HG02870 (cell line): ENCODE data around the gene XRN1.
"Not testable (repeated sequence)": the region's sequence is repeated elsewhere in the genome, so short reads cannot be mapped to it uniquely, and the experiment has no call there.

ENCODE experiments used
- ATAC-seq: cut with Tn5 transposase; IDR thresholded peaks from one replicate; pipeline ENCODE4 v1.9.1; 2021; ENCODE audit warnings: mild to moderate bottlenecking, moderate library complexity; ENCODE audit not compliant: unreplicated experiment

Gene XRN1, protein sequence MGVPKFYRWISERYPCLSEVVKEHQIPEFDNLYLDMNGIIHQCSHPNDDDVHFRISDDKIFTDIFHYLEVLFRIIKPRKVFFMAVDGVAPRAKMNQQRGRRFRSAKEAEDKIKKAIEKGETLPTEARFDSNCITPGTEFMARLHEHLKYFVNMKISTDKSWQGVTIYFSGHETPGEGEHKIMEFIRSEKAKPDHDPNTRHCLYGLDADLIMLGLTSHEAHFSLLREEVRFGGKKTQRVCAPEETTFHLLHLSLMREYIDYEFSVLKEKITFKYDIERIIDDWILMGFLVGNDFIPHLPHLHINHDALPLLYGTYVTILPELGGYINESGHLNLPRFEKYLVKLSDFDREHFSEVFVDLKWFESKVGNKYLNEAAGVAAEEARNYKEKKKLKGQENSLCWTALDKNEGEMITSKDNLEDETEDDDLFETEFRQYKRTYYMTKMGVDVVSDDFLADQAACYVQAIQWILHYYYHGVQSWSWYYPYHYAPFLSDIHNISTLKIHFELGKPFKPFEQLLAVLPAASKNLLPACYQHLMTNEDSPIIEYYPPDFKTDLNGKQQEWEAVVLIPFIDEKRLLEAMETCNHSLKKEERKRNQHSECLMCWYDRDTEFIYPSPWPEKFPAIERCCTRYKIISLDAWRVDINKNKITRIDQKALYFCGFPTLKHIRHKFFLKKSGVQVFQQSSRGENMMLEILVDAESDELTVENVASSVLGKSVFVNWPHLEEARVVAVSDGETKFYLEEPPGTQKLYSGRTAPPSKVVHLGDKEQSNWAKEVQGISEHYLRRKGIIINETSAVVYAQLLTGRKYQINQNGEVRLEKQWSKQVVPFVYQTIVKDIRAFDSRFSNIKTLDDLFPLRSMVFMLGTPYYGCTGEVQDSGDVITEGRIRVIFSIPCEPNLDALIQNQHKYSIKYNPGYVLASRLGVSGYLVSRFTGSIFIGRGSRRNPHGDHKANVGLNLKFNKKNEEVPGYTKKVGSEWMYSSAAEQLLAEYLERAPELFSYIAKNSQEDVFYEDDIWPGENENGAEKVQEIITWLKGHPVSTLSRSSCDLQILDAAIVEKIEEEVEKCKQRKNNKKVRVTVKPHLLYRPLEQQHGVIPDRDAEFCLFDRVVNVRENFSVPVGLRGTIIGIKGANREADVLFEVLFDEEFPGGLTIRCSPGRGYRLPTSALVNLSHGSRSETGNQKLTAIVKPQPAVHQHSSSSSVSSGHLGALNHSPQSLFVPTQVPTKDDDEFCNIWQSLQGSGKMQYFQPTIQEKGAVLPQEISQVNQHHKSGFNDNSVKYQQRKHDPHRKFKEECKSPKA (N-terminal part only)

DNA sequence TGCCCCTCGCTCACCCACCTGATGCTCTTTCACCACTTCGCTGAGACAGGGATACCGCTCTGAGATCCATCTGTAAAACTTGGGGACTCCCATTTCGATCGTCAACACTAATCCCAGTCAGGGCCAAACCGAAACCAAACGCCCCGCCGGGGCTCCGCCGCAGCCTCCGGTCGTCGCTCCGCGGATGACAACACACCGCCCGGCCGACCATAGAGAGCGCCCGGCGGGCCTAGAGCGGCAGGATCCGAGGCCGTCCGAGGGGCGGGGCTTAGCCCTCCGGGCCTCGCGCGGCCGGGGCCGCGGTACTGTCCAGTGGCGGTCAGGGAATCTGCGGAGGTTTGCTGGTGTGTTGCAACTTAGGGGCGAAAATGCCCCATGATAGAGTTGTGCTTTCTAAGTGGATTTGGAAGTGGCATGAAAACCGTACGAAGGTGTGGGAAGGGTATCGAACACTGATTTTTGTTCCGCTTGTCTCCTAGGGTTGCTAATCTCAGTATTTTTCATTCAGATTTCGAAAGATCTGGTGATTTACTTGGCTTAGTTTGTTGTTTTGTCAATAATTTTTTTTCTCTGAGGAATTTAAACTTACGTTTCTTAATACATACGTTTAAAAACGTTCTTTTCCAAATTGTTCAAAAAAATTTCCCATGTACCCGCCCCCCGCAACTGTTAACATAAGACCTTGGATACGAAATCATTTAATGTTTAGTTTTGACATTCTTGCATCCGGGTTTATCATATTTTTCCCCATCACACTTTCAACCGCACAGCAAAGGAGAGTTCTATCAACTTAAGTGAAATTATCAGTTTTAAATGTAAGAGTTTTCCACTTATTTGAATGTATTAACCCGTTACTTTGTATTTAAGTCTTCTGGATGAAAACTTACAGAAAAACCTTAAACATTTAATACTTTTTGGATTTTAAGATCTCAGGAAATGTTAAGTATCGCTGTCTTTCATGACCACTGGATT is at the start of gene XRN1:
Gene XRN1 (minus strand): TSS at position 186 of the 972 bp plus-strand sequence. CDS start 93 bp downstream, at position 93.
- peak; percentile 80 for ATAC-seq

DNA sequence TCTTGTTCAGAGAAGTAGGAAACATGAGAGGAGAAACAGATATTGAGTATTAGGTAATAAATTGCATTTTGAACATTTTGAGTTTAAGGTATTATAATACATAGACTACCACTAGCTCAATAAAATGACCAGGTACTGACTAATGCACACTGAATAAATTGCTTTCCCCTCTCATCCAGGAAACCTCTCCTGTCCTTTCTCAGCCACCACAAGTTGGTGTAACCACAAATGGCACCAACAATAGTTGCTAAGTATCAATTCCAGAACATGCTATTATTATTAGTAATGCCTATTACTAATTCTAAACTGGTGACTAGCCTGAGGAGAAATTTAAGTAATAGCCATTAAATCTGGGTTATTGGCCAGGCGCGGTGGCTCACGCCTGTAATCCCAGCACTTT is 47.3 kb upstream of the XRN1 start:
- ATAC-seq, result no peak

DNA sequence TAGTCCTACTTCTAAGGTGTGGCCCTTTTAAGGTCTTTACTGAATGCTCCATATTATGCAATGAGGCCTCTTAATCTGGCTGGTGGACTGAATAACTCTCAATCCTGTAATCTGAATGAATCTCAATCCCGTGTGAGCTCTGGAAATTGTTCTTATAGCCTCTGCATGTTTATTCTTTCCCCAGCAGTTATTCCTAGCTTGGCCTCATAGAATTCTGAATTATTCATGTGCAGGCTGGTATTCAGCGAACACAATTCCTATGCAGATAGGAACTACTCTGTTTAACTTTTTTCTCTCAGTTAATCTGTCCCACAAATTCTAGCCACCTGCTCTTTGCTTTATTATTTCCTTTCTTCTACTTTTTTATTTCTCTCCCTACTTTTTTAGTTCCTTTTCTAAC is 44.3 kb upstream of the XRN1 start:
- ATAC-seq, result no peak

DNA sequence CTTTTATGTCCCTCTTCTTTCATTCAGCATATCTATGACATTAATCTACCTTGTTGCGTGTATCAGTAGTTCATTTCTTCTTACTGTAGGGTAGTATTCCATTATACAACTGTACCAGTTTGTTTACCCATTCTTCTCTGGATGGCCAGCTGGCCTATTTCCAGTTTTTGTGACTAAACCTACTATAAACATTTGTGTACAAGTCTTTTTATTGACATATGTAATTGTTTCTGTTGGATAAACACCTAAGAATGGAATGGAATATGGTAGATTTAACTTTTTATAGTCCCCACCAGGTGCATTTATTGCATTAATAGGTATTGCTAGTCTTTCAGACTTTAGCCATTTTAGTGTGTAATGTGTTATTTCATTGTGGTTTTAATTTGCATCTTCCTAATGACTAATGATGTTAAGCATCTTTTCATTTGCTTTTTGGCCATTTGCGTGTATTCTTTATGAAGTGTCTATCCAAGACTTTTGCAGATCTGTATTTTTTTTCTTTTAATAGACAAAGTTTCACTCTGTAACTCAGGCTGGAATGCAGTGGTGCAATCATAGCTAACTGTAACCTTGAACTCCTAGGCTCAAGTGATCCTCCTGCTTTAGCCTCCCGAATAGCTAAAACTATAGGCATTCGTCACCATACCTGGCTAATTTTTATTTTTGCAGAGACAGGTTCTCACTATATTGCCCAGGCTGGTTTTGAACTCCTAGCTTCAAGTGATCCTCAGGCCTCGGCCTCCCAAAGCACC is 41.9 kb upstream of the XRN1 start:
- no peak for ATAC-seq

DNA sequence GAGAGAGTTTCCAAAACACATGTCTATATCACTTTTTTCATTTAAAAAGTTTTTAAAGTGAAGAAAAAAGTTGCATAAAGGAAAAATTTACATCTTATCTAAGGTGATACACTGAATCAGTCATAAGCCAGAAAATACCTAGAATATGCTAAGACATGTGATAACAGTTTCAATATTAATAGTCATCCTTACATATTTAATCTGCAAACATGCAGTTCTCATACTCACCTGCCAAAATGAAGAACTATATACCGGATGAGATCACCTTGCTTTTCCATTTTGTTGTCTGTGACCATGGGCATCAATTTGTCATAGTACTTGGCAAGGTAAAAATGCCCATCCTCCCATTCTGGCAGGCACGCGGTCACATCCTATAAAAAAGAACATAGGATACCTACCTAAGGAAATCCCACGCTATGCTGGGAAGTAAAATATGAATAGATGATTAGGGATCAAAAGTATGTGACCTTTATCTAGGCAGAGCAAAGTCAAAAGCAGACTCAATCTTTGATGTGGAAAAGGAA is 37.1 kb upstream of the XRN1 start:
- no peak for ATAC-seq

DNA sequence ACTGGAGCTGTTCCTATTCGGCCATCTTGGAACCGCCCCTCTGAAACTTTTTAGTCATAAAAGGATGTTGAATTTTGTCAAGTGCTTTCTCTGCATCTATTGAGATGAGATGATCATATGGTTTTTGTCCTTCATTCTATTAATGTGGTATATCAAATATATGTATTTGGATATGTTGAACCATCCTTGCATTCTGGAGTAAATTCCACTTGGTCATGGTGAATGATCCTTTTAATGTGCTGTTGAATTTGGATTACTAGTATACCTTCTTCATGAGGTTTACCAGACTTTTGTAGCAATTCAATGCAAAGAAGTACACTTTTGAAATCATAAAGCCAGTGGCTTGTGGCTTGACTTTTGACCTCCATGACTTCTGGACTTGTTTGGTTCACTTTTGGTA is 33.4 kb upstream of the XRN1 start:
- ATAC-seq, result no peak

DNA sequence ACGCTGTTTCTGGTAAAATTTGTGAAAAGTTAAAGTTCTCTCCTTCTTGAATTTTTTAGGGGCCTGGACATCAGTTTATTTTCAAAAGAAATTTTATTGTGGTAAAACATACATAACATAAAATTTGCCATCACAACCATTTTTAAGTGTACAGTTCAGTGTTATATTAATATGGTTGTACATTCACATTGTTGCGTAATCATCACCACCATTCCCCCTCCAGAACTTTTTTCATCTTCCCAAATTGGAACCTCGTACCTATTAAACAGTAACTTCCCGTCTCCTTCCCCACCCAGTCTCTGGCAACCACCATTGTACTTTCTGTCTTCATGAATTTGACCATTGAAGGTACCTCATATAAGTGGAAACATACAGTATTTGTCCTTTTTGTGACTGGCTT is 23.0 kb upstream of the XRN1 start:
- no peak for ATAC-seq

DNA sequence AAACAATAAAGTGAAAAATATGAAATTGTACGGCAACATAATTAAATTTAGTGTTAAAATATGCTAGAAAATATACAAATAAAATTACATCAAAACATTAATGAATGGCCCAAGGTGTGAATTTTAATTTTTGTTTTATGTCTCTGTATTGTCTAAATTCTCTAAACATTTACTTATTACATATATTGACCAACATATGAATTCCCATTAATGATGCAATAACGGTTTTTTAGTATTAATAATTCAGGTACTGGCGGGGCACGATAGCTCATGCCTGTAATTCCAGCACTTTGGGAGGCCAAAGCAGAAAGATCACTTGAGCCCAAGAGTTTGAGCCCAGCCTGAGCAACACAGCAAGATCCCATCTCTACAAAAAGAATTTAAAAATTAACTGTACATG is 20.6 kb upstream of the XRN1 start:
- no peak for ATAC-seq

DNA sequence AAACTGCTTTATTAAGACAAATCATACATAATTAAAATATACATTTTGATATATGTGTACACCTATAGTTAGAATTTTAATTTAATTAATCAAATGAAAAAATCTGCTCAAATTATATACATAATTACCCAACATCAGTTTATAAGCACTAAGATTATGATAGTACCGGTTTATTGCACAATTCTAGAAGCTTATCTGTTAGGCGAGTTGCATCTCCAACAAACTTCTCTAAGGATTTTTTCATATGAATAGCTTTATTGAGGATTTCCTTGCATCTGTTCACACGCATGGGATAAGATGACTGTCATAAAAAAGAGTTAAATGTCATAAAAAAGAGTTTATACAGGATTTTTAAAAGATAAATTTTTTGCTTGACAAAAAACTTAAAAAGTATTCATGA is 19.9 kb upstream of the XRN1 start:
- ATAC-seq, result no peak

DNA sequence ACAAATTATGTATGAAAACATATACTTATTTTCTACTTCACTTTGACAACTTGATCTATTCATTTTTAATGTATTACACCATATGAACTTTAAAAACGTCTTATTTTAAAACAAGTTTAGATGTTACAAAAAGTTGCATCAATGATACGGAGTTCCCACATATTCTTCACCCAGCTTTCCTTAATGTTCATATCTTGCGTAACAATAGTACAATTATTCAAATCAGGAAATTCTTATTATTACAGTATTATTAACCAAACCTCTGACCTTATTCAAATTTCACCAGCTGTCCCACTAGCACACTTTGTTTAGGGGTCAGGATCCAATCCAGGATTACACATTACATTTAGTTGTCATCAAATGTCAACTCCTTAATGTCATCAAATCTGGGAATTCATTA is 12.9 kb upstream of the XRN1 start:
- ATAC-seq, result no peak

DNA sequence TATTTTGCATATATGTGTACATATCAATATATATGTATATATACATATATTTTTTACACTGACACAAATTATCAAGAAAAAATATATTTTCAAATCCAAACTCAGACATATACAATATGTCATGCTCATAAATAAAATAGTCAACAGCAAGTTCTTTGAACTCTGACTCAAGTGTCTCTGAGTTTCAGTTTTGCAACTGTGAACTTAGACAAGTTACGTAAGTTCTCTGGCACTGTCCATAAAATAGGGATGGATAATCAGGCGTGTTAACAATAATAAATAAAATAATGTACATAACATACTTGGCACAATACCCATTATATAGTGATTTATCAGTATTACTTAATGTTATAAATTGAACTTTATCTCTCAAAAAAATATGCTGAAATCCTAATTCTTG is 12.1 kb upstream of the XRN1 start:
- no peak for ATAC-seq

DNA sequence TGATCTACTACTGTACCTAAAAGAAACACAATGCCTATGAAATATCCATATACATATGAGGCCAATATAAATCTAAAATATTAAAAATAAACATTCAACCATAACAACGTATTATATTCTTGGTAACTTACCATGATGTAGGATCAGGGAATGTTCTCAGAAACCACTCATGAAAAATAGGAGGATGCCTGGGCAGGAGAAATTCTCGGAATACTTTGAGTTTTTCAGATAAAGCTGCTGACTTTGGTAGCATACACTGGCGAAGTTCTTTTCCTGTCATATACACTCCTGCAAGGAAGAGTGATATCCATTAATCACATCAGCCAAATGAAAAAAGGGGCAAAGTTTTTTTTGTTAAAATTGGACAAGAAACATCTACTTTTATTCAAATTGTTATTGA is 11.3 kb upstream of the XRN1 start:
- no peak for ATAC-seq

DNA sequence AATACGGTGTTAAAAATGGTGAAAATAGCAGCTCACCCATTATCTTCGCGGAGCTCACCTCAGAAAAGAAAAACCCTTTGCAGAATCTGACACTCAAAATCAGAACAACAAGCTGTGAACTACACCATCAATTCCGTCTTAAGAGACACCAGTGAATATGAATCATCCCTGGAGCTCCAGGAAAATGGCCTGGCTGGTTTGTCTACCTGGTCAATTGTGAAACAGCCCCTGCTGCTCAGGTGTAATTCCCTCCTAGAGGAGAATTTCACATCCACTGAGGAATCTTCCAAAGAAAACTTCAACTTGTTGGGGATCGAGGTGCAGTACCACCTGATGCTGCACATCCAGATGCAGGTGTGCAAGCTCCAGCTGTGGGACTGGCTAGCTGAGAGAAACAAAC is 3.0 kb upstream of the XRN1 start:
- ATAC-seq, result no peak

DNA sequence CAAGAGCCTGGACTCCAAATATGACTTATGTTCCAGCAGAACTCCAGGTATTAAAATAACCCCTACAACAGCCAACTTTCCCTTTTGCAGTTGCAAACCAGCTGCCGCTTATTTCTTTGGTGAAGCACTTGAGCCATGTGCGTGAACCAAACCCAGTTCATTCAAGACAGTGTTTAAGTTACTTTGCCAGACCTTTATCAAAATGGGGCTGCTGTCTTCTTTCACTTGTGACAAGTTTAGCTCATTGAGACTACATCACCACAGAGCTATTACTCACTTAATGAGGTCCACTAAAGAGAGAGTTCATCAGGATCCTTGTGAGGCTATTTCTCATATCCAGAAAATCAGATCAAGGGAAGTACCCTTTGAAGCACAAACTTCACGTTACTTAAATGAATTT is 2.4 kb upstream of the XRN1 start:
- no peak for ATAC-seq

DNA sequence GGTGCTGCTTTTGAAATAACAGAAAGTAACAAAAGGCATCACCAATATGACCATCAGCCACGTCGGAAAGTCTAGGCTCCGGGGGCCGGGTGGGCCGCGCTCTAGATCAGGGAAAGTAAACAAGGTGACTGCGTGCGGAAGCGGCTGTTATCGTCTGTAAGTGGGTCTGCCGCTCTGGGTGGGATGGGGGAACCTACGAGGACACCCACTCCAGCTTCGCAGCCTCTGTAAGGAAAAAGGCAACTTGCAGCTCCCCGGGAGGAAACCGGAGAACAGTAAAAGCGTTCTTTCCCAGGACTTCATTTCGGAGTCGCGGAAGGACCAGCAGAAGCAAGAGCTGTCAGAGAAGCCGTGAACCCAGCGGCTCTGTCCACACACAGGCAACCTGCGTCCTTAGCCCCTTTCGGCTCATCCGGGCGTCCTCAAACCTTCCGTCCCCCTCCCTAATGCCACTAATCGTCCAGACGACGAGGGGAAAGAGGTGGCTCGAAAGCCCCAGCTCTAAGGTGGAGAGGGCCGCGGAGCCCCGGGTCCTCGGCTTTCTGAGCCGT is 461 bp downstream of the XRN1 start:
- peak; percentile 28 for ATAC-seq

DNA sequence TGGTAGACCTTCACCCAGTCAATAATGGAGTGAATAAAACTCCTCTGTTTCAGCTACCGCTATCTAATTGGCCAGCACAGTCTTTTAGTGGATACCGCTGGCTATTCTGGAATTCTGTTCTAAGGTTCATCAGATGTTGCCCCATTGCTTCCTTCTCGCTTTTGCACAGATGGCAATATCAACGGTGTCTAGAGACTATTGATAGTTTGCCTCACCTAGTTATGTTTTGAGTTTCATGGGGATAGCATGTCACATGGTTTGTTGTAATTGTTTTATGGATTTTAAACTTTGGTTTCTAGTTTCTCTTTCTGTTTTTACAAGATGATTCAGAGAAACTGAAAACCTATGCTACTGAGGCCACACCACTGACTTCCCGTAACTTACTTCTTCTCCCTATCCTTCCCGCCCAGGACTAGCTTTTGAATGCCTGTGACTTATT is 2.0 kb downstream of the XRN1 start:
- peak; percentile 53 for ATAC-seq

DNA sequence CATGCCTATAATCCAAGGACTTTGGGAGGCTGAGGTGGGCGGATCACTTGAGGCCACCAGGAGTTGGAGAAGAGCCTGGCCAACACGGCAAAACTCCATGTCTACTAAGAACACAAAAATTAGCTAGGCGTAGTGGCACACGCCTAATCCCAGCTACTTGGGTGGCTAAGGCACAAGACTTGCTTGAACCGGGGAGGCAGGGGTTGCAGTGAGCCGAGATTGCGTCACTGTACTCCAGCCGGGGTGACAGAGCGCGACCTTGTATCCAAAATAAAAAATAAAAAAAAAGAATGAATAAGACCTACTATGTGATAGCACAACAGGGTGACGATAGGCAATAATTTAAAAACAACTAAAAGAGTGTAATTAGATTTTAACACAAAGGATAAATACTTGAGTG is 3.5 kb downstream of the XRN1 start:
- no peak for ATAC-seq

DNA sequence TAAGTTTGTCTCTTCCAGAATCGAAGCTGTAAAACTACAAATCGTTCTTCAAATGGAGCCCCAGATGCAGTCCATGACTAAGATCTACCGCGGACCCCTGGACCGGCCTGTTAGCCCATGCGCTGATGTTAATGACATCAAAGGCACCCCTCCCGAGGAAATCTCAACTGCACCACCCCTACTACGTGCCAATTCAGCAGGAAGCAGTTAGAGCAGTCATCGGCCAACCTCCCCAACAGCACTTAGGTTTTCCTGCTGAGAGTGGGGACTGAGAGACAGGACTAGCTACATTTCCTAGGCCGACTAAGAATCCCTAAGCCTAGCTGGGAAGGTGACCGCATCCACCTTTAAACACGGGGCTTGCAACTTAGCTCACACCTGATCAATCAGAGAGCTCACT is 4.8 kb downstream of the XRN1 start:
- not testable (repeated sequence) for ATAC-seq
